Measurements from ENCODE around the gene SP6.

The SP6 gene

GRCh38 chr17:47831003-47831933, 19.7 kb downstream of the SP6 start, which contains the start of the genes LRRC46 and MRPL10:
Gene LRRC46, plus strand, starts transcription at chr17:47831670. Its CDS starts 320 bp downstream, at chr17:47831990.
Gene MRPL10, minus strand, starts transcription at chr17:47831541. Its CDS starts 30 bp downstream, at chr17:47831511.
- DNase-seq, result peak; percentile 93

- no peak for DNase-seq
Measured at GRCh38 chr17:47830396-47831002, 20.5 kb downstream of the SP6 start.

- no peak for DNase-seq
Measured at GRCh38 chr17:47829870-47830269, 21.1 kb downstream of the SP6 start.

GRCh38 chr17:47823519-47823918, 27.4 kb downstream of the SP6 start:
- no peak for DNase-seq

GRCh38 chr17:47822785-47823184, 28.2 kb downstream of the SP6 start:
- no peak for DNase-seq

- DNase-seq, result peak; percentile 64
Measured at GRCh38 chr17:47821424-47822391, 29.3 kb downstream of the SP6 start, which contains the start of gene OSBPL7. Gene OSBPL7, minus strand, starts transcription at chr17:47821794. Its CDS starts 1,516 bp downstream, at chr17:47820278.

GRCh38 chr17:47821031-47821423, 29.9 kb downstream of the SP6 start:
- DNase-seq, result no peak

GRCh38 chr17:47820033-47820789, 30.8 kb downstream of the SP6 start:
- no peak for DNase-seq

- DNase-seq, result no peak
Measured at GRCh38 chr17:47819475-47819874, 31.5 kb downstream of the SP6 start.

- DNase-seq, result no peak
Measured at GRCh38 chr17:47818002-47818695, 32.8 kb downstream of the SP6 start.

GRCh38 chr17:47816947-47817346, 34.0 kb downstream of the SP6 start:
- no peak for DNase-seq

GRCh38 chr17:47816111-47816735, 34.7 kb downstream of the SP6 start:
- DNase-seq, result no peak

GRCh38 chr17:47815106-47815918, 35.7 kb downstream of the SP6 start:
- DNase-seq, result no peak

- DNase-seq, result no peak
Measured at GRCh38 chr17:47813512-47814031, 37.4 kb downstream of the SP6 start.

- no peak for DNase-seq
Measured at GRCh38 chr17:47813077-47813476, 37.9 kb downstream of the SP6 start.

GRCh38 chr17:47812146-47812920, 38.6 kb downstream of the SP6 start:
- DNase-seq, result no peak

- DNase-seq, result no peak
Measured at GRCh38 chr17:47811709-47812108, 39.3 kb downstream of the SP6 start.

GRCh38 chr17:47810901-47811635, 39.9 kb downstream of the SP6 start:
- DNase-seq, result no peak
